BE2C (cell line): Measurements from ENCODE around the gene GIT1.

Source experiments
- DNase-seq: peaks from one replicate; pipeline ENCODE4 v3.0.0-alpha.2; 2020
- H3K27me3 ChIP-seq: fragments of 250-450 bp; sonication (Bioruptor Pico); 2 replicates; pipeline ENCODE4 v1.5.1; 2020; ENCODE audit warnings: mild to moderate bottlenecking
- H3K36me3 ChIP-seq: fragments of 250-450 bp; sonication (Bioruptor Pico); 2 replicates; pipeline ENCODE4 v1.5.1; 2020; ENCODE audit warnings: mild to moderate bottlenecking
- H3K4me1 ChIP-seq: fragments of 250-450 bp; sonication (Bioruptor Pico); 2 replicates; pipeline ENCODE4 v1.5.1; 2020
- H3K4me3 ChIP-seq: 2 replicates; pipeline ENCODE4 v1.5.1; 2011; ENCODE audit warnings: low read depth, low read length
- H3K9me3 ChIP-seq: fragments of 250-450 bp; sonication (Bioruptor Pico); 2 replicates; pipeline ENCODE4 v1.5.1; 2020
- CTCF ChIP-seq: IDR thresholded peaks from 2 replicates; pipeline ENCODE4 v1.5.1; 2012; ENCODE audit warnings: mild to moderate bottlenecking, low read depth, low read length

The GIT1 gene

GRCh38 chr17:29595943-29596774 lies 6.7 kb upstream of the GIT1 start:
- H3K4me1 ChIP-seq, result peaks cover 17% of the 10 kb centered on the region

GRCh38 chr17:29595107-29595942 lies 5.9 kb upstream of the GIT1 start:
- no peaks in the 10 kb centered on the region for H3K36me3 ChIP-seq
- no peak for TF ChIP-seq CTCF
- DNase-seq, result no peak
- peak overlapping the region; percentile 71 for H3K4me3 ChIP-seq
- no peaks in the 10 kb centered on the region for H3K27me3 ChIP-seq
- H3K4me1 ChIP-seq, result peaks cover 17% of the 10 kb centered on the region
- no peaks in the 10 kb centered on the region for H3K9me3 ChIP-seq

More at GRCh38 chr17:29595943-29596774, 6.7 kb upstream of the GIT1 start:
- no peaks in the 10 kb centered on the region for H3K9me3 ChIP-seq
- no peaks in the 10 kb centered on the region for H3K36me3 ChIP-seq
- TF ChIP-seq CTCF, result no peak
- no peak overlapping the region; the same call in 1 of the 2 replicates for H3K4me3 ChIP-seq
- H3K27me3 ChIP-seq, result no peaks in the 10 kb centered on the region
- no peak for DNase-seq

- Histone ChIP-seq H3K4me3 (peak overlapping the region; percentile 71), H3K36me3 (no peaks in the 10 kb centered on the region), H3K9me3 (no peaks in the 10 kb centered on the region), H3K27me3 (no peaks in the 10 kb centered on the region), H3K4me1 (peaks cover 21% of the 10 kb centered on the region)
- DNase-seq, result no peak
- TF ChIP-seq CTCF, result no peak
These were observed 5.2 kb upstream of the GIT1 start for GRCh38 chr17:29594519-29595090.

- Histone ChIP-seq H3K36me3 (no peaks in the 10 kb centered on the region), H3K4me1 (peaks cover 21% of the 10 kb centered on the region), H3K4me3 (peak overlapping the region; percentile 71), H3K9me3 (no peaks in the 10 kb centered on the region), H3K27me3 (no peaks in the 10 kb centered on the region)
- peak; percentile 39 for DNase-seq
- TF ChIP-seq CTCF, result peak; percentile 18; the same call in 1 of the 2 replicates
These were observed 4.4 kb upstream of the GIT1 start for GRCh38 chr17:29593591-29594518.

- H3K27me3 ChIP-seq, result no peaks in the 10 kb centered on the region
- H3K9me3 ChIP-seq, result no peaks in the 10 kb centered on the region
- peaks cover 21% of the 10 kb centered on the region for H3K4me1 ChIP-seq
- no peak for TF ChIP-seq CTCF
- no peaks in the 10 kb centered on the region for H3K36me3 ChIP-seq
- peak within 1 kb of the TSS; percentile 71 for H3K4me3 ChIP-seq
- DNase-seq, result peak; percentile 56
These were observed 3.6 kb upstream of the GIT1 start, which contains the start of gene ANKRD13B for GRCh38 chr17:29592850-29593551. TSS of gene ANKRD13B (plus strand) at chr17:29593132. CDS start at chr17:29593622, 490 bp downstream.
